Effector memory CD8-positive, alpha-beta T cell (primary cell): ENCODE results near the gene ADCY9.
"Not testable (repeated sequence)": the region's sequence is repeated elsewhere in the genome, so short reads cannot be mapped to it uniquely, and the experiment has no call there.

Experiments used
- ATAC-seq: fragments of 150-1000 bp; cut with Tn5 transposase; replicated peaks from 2 replicates; pipeline ENCODE4 v1.10.0; 2021; ENCODE audit warnings: mild to moderate bottlenecking, moderate library complexity
- DNase-seq, 3 experiments: peaks; one replicate each; pipeline ENCODE4 v3.0.0; 2021
- H3K27ac Mint-ChIP-seq, 2 donors: one replicate each; pipeline ENCODE4 v1.8.0; 2022; ENCODE audit warnings: mild to moderate bottlenecking in 2 of 2, mixed read lengths in 2 of 2, moderate library complexity in 2 of 2
- H3K27me3 Mint-ChIP-seq, 2 donors: one replicate each; pipeline ENCODE4 v1.8.0; 2022; ENCODE audit warnings: mixed read lengths in 2 of 2
- H3K36me3 Mint-ChIP-seq: one replicate; pipeline ENCODE4 v1.8.0; 2022; ENCODE audit warnings: mild to moderate bottlenecking, moderate library complexity, mixed read lengths; ENCODE audit not compliant: insufficient read depth
- H3K4me1 Mint-ChIP-seq, 2 donors: one replicate each; pipeline ENCODE4 v1.8.0; 2022; ENCODE audit warnings: low read depth in 2 of 2, mixed read lengths in 2 of 2
- H3K4me3 Mint-ChIP-seq, 2 donors: one replicate each; pipeline ENCODE4 v1.8.0; 2022; ENCODE audit warnings: mild to moderate bottlenecking in 2 of 2, mixed read lengths in 2 of 2, moderate library complexity in 2 of 2
- H3K9me3 Mint-ChIP-seq, 2 donors: one replicate each; pipeline ENCODE4 v1.8.0; 2022; ENCODE audit warnings: mixed read lengths in 2 of 2
- total RNA-seq, 9 experiments: gene quantifications; one replicate each; lab custom pipeline; 2026; lab: John Stamatoyannopoulos, UW

Gene ADCY9
- total RNA-seq = 13.0 to 68.1 (median 28.2) reads per million in 9 experiments

DNA sequence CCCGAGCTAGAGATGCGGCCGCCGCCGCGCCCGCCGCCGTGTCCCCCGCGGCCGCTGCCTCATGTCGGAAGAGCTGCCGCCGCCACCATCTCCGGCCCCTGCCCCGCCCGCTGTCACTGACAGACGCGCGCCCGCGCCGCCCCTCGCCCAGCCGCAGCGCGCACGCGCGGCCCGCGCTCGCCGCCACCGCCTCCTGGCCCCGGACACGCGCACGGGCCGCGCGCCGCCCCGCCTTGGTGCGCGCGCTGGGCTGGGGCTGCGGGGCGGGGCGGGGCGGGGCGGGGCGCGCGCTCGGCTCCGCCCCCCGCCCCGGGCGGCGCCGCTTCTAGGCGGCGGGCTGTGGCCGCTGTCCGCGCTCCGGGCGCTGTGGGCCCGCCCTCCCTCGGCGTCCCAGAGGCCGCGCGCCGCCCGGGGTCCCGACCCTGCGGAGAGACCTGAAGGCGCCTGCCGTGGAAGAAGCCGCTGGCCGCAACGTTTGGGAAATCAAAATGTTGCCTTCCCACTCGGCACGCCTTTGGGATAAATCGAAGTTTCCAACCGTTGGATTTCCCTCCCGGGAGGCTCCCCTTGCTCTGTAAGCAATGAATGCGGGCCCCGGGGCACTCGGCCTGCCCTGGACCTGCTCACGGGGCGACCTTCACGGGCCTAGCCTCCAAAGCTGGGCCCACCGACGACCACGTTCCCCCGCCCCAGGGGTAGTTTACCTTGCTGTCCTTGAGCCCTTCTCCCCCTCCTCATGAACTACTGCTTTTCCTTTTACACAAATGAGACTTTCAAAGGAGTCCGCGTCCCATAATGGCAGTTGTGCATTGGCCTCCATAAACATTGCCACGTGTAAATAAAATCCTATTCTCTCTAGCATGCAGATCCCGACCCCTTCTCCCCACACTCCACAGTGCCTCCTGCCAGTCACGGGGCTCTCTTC lies at the start of gene ADCY9:
ADCY9 (minus strand) TSS at position 118 of the 925 bp plus-strand sequence. CDS start 1,000 bp downstream, outside the sequence.
- Mint-ChIP-seq H3K9me3 (no peaks in the 10 kb centered on the region), H3K36me3 (peaks cover 14% of the 10 kb centered on the region), H3K4me3 (peak within 1 kb of the TSS; percentile 84 to 85), H3K27me3 (peaks cover 0 to 8% of the 10 kb centered on the region in 2 donors), H3K4me1 (peaks cover 31 to 41% of the 10 kb centered on the region in 2 donors), H3K27ac (peak within 1 kb of the TSS in 1 of 2 donors; percentile 41)
- peak; percentile 70 for ATAC-seq
- peak; percentile 65 to 75 (median 69) for DNase-seq

GRCh38 chr16:4160658-4161430 lies 44.6 kb upstream of the ADCY9 start:
- Mint-ChIP-seq H3K4me3 (no peak overlapping the region), H3K9me3 (no peaks in the 10 kb centered on the region), H3K27me3 (no peaks in the 10 kb centered on the region), H3K27ac (peak overlapping the region in 1 of 2 donors; percentile 55), H3K36me3 (no peaks in the 10 kb centered on the region), H3K4me1 (peaks cover 2 to 7% of the 10 kb centered on the region in 2 donors)
- DNase-seq (no peak), ATAC-seq (no peak)

- no peaks in the 10 kb centered on the region for H3K27me3 Mint-ChIP-seq
- DNase-seq = no peak
- no peaks in the 10 kb centered on the region for H3K36me3 Mint-ChIP-seq
- H3K4me1 Mint-ChIP-seq = peaks cover 2 to 7% of the 10 kb centered on the region in 2 donors
- ATAC-seq = no peak
- no peaks in the 10 kb centered on the region for H3K9me3 Mint-ChIP-seq
- no peak overlapping the region for H3K4me3 Mint-ChIP-seq
- no peak overlapping the region for H3K27ac Mint-ChIP-seq
These were observed 43.5 kb upstream of the ADCY9 start for GRCh38 chr16:4159726-4160125.

GRCh38 chr16:4158143-4159093 lies 42.2 kb upstream of the ADCY9 start:
- no peaks in the 10 kb centered on the region for H3K27me3 Mint-ChIP-seq
- no peak for DNase-seq
- H3K36me3 Mint-ChIP-seq = no peaks in the 10 kb centered on the region
- H3K27ac Mint-ChIP-seq = no peak overlapping the region
- H3K4me1 Mint-ChIP-seq = peaks cover 2 to 7% of the 10 kb centered on the region in 2 donors
- H3K4me3 Mint-ChIP-seq = no peak overlapping the region
- no peak for ATAC-seq
- no peaks in the 10 kb centered on the region for H3K9me3 Mint-ChIP-seq

GRCh38 chr16:4157376-4157825 lies 41.2 kb upstream of the ADCY9 start:
- H3K4me3 Mint-ChIP-seq = no peak overlapping the region
- H3K36me3 Mint-ChIP-seq = no peaks in the 10 kb centered on the region
- DNase-seq (no peak), ATAC-seq (no peak)
- H3K27me3 Mint-ChIP-seq = no peaks in the 10 kb centered on the region
- peaks cover 2 to 7% of the 10 kb centered on the region in 2 donors for H3K4me1 Mint-ChIP-seq
- H3K9me3 Mint-ChIP-seq = no peaks in the 10 kb centered on the region
- no peak overlapping the region for H3K27ac Mint-ChIP-seq

GRCh38 chr16:4156503-4156902 lies 40.3 kb upstream of the ADCY9 start:
- ATAC-seq, H3K4me1 Mint-ChIP-seq, H3K9me3 Mint-ChIP-seq, H3K36me3 Mint-ChIP-seq, H3K27ac Mint-ChIP-seq, H3K27me3 Mint-ChIP-seq, DNase-seq, H3K4me3 Mint-ChIP-seq: not testable (repeated sequence)

DNA sequence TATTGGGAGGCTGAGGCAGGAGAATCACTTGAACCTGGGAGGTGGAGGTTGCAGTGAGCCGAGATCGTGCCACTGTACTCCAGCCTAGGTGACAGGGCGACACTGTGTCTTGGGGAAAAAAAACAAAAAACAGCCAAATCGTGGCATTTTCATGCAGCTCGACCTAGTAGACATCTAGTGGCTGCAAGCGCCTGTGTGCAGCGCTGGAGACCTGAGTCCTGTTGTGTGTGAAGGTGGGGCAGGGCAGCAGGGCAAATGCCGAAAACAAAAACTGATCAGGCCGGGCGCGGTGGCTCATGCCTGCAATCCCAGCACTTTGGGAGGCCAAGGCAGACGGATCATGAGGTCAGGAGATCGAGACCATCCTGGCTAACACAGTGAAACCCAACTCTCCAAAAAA lies 37.1 kb upstream of the ADCY9 start:
- H3K4me3 Mint-ChIP-seq, H3K27ac Mint-ChIP-seq, DNase-seq, H3K9me3 Mint-ChIP-seq, ATAC-seq, H3K27me3 Mint-ChIP-seq, H3K36me3 Mint-ChIP-seq, H3K4me1 Mint-ChIP-seq: not testable (repeated sequence)

GRCh38 chr16:4152267-4152666 lies 36.0 kb upstream of the ADCY9 start:
- DNase-seq = no peak
- Mint-ChIP-seq H3K27ac (no peak overlapping the region), H3K9me3 (no peaks in the 10 kb centered on the region), H3K4me1 (no peaks in the 10 kb centered on the region), H3K4me3 (no peak overlapping the region), H3K27me3 (peaks cover under 1 to 6% of the 10 kb centered on the region in 2 donors), H3K36me3 (no peaks in the 10 kb centered on the region)
- no peak for ATAC-seq

GRCh38 chr16:4147236-4147635 lies 31.0 kb upstream of the ADCY9 start:
- Mint-ChIP-seq H3K9me3 (no peaks in the 10 kb centered on the region), H3K4me3 (no peak overlapping the region), H3K4me1 (peaks cover 6 to 8% of the 10 kb centered on the region in 2 donors), H3K27ac (no peak overlapping the region), H3K36me3 (no peaks in the 10 kb centered on the region), H3K27me3 (peaks cover 4 to 11% of the 10 kb centered on the region in 2 donors)
- ATAC-seq = no peak
- no peak for DNase-seq

GRCh38 chr16:4142268-4142667 lies 26.0 kb upstream of the ADCY9 start:
- H3K9me3 Mint-ChIP-seq = no peaks in the 10 kb centered on the region
- peaks cover 4 to 5% of the 10 kb centered on the region in 2 donors for H3K27me3 Mint-ChIP-seq
- peak; percentile 100 for ATAC-seq
- DNase-seq = peak; percentile 47 to 57 (median 48)
- no peak overlapping the region for H3K4me3 Mint-ChIP-seq
- peaks cover 6 to 8% of the 10 kb centered on the region in 2 donors for H3K4me1 Mint-ChIP-seq
- peak overlapping the region; percentile 60 to 77 for H3K27ac Mint-ChIP-seq
- H3K36me3 Mint-ChIP-seq = no peaks in the 10 kb centered on the region

- no peak overlapping the region for H3K27ac Mint-ChIP-seq
- ATAC-seq (no peak), DNase-seq (no peak)
- peaks cover 6 to 8% of the 10 kb centered on the region in 2 donors for H3K4me1 Mint-ChIP-seq
- H3K4me3 Mint-ChIP-seq = no peak overlapping the region
- no peaks in the 10 kb centered on the region for H3K36me3 Mint-ChIP-seq
- H3K9me3 Mint-ChIP-seq = no peaks in the 10 kb centered on the region
- no peaks in the 10 kb centered on the region for H3K27me3 Mint-ChIP-seq
These were observed 25.4 kb upstream of the ADCY9 start for GRCh38 chr16:4141604-4142003.

- Mint-ChIP-seq H3K4me3 (no peak overlapping the region), H3K9me3 (no peaks in the 10 kb centered on the region), H3K27ac (no peak overlapping the region), H3K27me3 (peaks cover 3 to 7% of the 10 kb centered on the region in 2 donors), H3K36me3 (no peaks in the 10 kb centered on the region), H3K4me1 (peaks cover 6 to 11% of the 10 kb centered on the region in 2 donors)
- no peak for ATAC-seq
- no peak for DNase-seq
These were observed 24.4 kb upstream of the ADCY9 start for GRCh38 chr16:4140652-4141051.
